HepG2 (cell line): ENCODE data around the gene INO80B. TPM values are rescaled to one million over a fixed set of nuclear protein-coding genes. Genes with fewer than 3 reads are reported as not detected.
A peak's percentile ranks its signal among the peaks of the same experiment; 100 is the strongest.

Experiments
- ETV5 ChIP-seq: IDR thresholded peaks from 2 replicates; pipeline ENCODE4 v1.6.1; 2018; ENCODE audit warnings: missing biosample characterization, missing genetic modification reagents, inconsistent platforms, borderline replicate concordance
- HCFC1 ChIP-seq: fragments of 150-350 bp; IDR thresholded peaks from 2 replicates; pipeline ENCODE4 v1.6.1; 2014; ENCODE audit warnings: low read depth, low read length
- HNF4A ChIP-seq: sonication (generic); formaldehyde crosslinking; IDR thresholded peaks from 2 replicates; pipeline ENCODE4 v1.4.0; 2020; ENCODE audit warnings: missing genetic modification reagents
- PRPF4 ChIP-seq: fragments of 200-400 bp; formaldehyde crosslinking; IDR thresholded peaks from 2 replicates; pipeline ENCODE4 v1.6.1; 2016; ENCODE audit warnings: low read length, low read depth; ENCODE audit not compliant: poor library complexity, severe bottlenecking
- RNF219 ChIP-seq: sonication (generic); formaldehyde crosslinking; IDR thresholded peaks from 2 replicates; pipeline ENCODE4 v1.5.0; 2020; ENCODE audit warnings: mild to moderate bottlenecking, missing genetic modification reagents
- SRF ChIP-seq: IDR thresholded peaks from 2 replicates; pipeline ENCODE4 v1.6.1; 2011; ENCODE audit warnings: mild to moderate bottlenecking, low read depth, low read length, moderate library complexity
- YEATS4 ChIP-seq: sonication (generic); formaldehyde crosslinking; IDR thresholded peaks from 2 replicates; pipeline ENCODE4 v1.4.0; 2020; ENCODE audit warnings: missing genetic modification reagents, borderline replicate concordance
- ZNF143 ChIP-seq: sonication (generic); formaldehyde crosslinking; IDR thresholded peaks from 2 replicates; pipeline ENCODE4 v1.4.0; 2020; ENCODE audit warnings: missing genetic modification reagents
- ZNF260 ChIP-seq: sonication (generic); formaldehyde crosslinking; IDR thresholded peaks from 2 replicates; pipeline ENCODE4 v1.4.0; 2020; ENCODE audit warnings: missing genetic modification reagents, low read depth, mild to moderate bottlenecking, borderline replicate concordance
- ZNF703 ChIP-seq: sonication (generic); formaldehyde crosslinking; IDR thresholded peaks from 2 replicates; pipeline ENCODE4 v1.5.1; 2020; ENCODE audit warnings: missing genetic modification reagents, mild to moderate bottlenecking, moderate library complexity, borderline replicate concordance
- ZNF775 ChIP-seq: sonication (generic); formaldehyde crosslinking; IDR thresholded peaks from 2 replicates; pipeline ENCODE4 v1.4.0; 2020; ENCODE audit warnings: missing genetic modification reagents, mild to moderate bottlenecking, moderate library complexity, borderline replicate concordance
- ZNF776 ChIP-seq: sonication (generic); formaldehyde crosslinking; IDR thresholded peaks from 2 replicates; pipeline ENCODE4 v1.4.0; 2020; ENCODE audit warnings: mild to moderate bottlenecking, missing genetic modification reagents
- polyA plus RNA-seq, 8 experiments: library from polyadenylated mRNA; depleted of rRNA in 3 of 8; stranded (reverse) in 7 of 8; unstranded in 1 of 8; fragments of >200 nt; fragmentation: Illumina TruSeq in 4 of 8; extraction: Trizol in 4 of 8; gene quantifications; 2 replicates each; pipeline versions ENCODE4 v1.2.1 to v1.2.3, GENCODE V29; 2011 to 2016; ENCODE audit warnings: low read depth in 4 of 8, missing spikeins in 1 of 8, mixed read lengths in 1 of 8; ENCODE audit not compliant: insufficient read depth in 1 of 8
- total RNA-seq, 5 experiments: library from RNA; depleted of rRNA; stranded (reverse); fragments of >200 nt; fragmentation: Illumina TruSeq; extraction: Trizol; gene quantifications; 2 replicates each; pipeline ENCODE4 v1.2.3, GENCODE V29; 2016; ENCODE audit warnings: low read depth in 1 of 5
- TF ChIP-seq, protein P1 (sequence below): sonication (generic); formaldehyde crosslinking; IDR thresholded peaks from 2 replicates; pipeline ENCODE4 v1.4.0; 2020; ENCODE audit warnings: missing genetic modification reagents, mild to moderate bottlenecking, borderline replicate concordance
- TF ChIP-seq, protein P2 (sequence below): sonication (generic); formaldehyde crosslinking; IDR thresholded peaks from 2 replicates; pipeline ENCODE4 v1.8.1; 2023; ENCODE audit warnings: mild to moderate bottlenecking, inconsistent platforms, moderate library complexity, missing genetic modification reagents, borderline replicate concordance

Gene INO80B
- total and polyA plus RNA-seq, 2 of the 13 experiments (the other 11 are each of a cell fraction or from before 2014, with no cell fraction given), result 6.2 to 14.5 TPM

- TF ChIP-seq, protein P1, sequence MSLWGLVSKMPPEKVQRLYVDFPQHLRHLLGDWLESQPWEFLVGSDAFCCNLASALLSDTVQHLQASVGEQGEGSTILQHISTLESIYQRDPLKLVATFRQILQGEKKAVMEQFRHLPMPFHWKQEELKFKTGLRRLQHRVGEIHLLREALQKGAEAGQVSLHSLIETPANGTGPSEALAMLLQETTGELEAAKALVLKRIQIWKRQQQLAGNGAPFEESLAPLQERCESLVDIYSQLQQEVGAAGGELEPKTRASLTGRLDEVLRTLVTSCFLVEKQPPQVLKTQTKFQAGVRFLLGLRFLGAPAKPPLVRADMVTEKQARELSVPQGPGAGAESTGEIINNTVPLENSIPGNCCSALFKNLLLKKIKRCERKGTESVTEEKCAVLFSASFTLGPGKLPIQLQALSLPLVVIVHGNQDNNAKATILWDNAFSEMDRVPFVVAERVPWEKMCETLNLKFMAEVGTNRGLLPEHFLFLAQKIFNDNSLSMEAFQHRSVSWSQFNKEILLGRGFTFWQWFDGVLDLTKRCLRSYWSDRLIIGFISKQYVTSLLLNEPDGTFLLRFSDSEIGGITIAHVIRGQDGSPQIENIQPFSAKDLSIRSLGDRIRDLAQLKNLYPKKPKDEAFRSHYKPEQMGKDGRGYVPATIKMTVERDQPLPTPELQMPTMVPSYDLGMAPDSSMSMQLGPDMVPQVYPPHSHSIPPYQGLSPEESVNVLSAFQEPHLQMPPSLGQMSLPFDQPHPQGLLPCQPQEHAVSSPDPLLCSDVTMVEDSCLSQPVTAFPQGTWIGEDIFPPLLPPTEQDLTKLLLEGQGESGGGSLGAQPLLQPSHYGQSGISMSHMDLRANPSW (CRISPR knock-in tag), result 0 out of 2 replicates have a peak, but pooled peaks have one; percentile 11
- TF ChIP-seq HCFC1 (no peak), ZNF776 (no peak), PRPF4 (no peak), ETV5 (CRISPR knock-in tag) (no peak), ZNF703 (CRISPR knock-in tag) (no peak), RNF219 (CRISPR knock-in tag) (0 out of 2 replicates have a peak, but pooled peaks have one; percentile 43), ZNF143 (CRISPR knock-in tag) (no peak), HNF4A (CRISPR knock-in tag) (0 out of 2 replicates have a peak, but pooled peaks have one; percentile 17), SRF (no peak), ZNF260 (CRISPR knock-in tag) (no peak), ZNF775 (no peak), YEATS4 (0 out of 2 replicates have a peak, but pooled peaks have one; percentile 3)
- TF ChIP-seq, protein P2, sequence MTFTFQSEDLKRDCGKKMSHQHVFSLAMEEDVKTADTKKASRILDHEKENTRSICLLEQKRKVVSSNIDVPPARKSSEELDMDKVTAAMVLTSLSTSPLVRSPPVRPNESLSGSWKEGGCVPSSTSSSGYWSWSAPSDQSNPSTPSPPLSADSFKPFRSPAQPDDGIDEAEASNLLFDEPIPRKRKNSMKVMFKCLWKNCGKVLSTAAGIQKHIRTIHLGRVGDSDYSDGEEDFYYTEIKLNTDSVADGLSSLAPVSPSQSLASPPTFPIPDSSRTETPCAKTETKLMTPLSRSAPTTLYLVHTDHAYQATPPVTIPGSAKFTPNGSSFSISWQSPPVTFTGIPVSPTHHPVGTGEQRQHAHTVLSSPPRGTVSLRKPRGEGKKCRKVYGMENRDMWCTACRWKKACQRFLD, result no peak
Measured at GRCh38 chr2:74444498-74445318, 10.2 kb upstream of the INO80B start (continued).
